H9 (cell line): ENCODE results near the gene INSRR. TPM values are rescaled to one million over a fixed set of nuclear protein-coding genes. Genes with fewer than 3 reads are reported as not detected.

ENCODE experiments used
- DNase-seq: peaks from one replicate; pipeline ENCODE4 v3.0.0-alpha.2; 2017
- H2AFZ ChIP-seq: one replicate; pipeline ENCODE4 v1.6.1; 2013; ENCODE audit warnings: mild to moderate bottlenecking, low read length, control low read depth, moderate library complexity
- H2AK5ac ChIP-seq: 2 replicates; pipeline ENCODE4 v1.6.1; 2013; ENCODE audit warnings: low read length, control low read depth, mixed read lengths; ENCODE audit not compliant: insufficient read length
- H2BK120ac ChIP-seq: one replicate; pipeline ENCODE4 v1.6.1; 2013; ENCODE audit warnings: low read depth, mild to moderate bottlenecking, low read length, control low read depth, inconsistent platforms; ENCODE audit not compliant: poor library complexity, severe bottlenecking
- H2BK12ac ChIP-seq: 2 replicates; pipeline ENCODE4 v1.6.1; 2013; ENCODE audit warnings: low read length, control low read depth, mixed read lengths, low read depth; ENCODE audit not compliant: insufficient read length
- H2BK15ac ChIP-seq: 2 replicates; pipeline ENCODE4 v1.6.1; 2013; ENCODE audit warnings: low read depth, low read length, control low read depth
- H2BK20ac ChIP-seq: one replicate; pipeline ENCODE4 v1.6.1; 2013; ENCODE audit warnings: low read depth, mild to moderate bottlenecking, low read length, control low read depth, inconsistent platforms; ENCODE audit not compliant: poor library complexity, severe bottlenecking
- H2BK5ac ChIP-seq: 2 replicates; pipeline ENCODE4 v1.6.1; 2013; ENCODE audit warnings: low read length, control low read depth, mixed read lengths; ENCODE audit not compliant: insufficient read length
- H3K14ac ChIP-seq: 2 replicates; pipeline ENCODE4 v1.6.1; 2013; ENCODE audit warnings: low read length, control low read depth; ENCODE audit not compliant: insufficient read depth
- H3K18ac ChIP-seq: 2 replicates; pipeline ENCODE4 v1.6.1; 2013; ENCODE audit warnings: low read depth, mild to moderate bottlenecking, mixed read lengths, low read length, control low read depth; ENCODE audit not compliant: insufficient read length
- H3K23ac ChIP-seq: 2 replicates; pipeline ENCODE4 v1.6.1; 2013; ENCODE audit warnings: low read length, control low read depth, mixed read lengths, low read depth; ENCODE audit not compliant: insufficient read length
- H3K23me2 ChIP-seq: 2 replicates; pipeline ENCODE4 v1.6.1; 2013; ENCODE audit warnings: low read depth, mild to moderate bottlenecking, mixed read lengths, low read length, control low read depth; ENCODE audit not compliant: insufficient read length, poor library complexity, severe bottlenecking
- H3K27ac ChIP-seq: 2 replicates; pipeline ENCODE4 v1.5.1; 2013; ENCODE audit warnings: low read length, control low read depth, mixed read lengths, low read depth; ENCODE audit not compliant: insufficient read length
- H3K27me3 ChIP-seq: 2 replicates; pipeline ENCODE4 v1.6.1; 2013; ENCODE audit warnings: low read length, control low read depth, inconsistent platforms; ENCODE audit not compliant: insufficient read depth
- H3K4ac ChIP-seq: 2 replicates; pipeline ENCODE4 v1.6.1; 2013; ENCODE audit warnings: low read depth, mild to moderate bottlenecking, control low read depth, inconsistent platforms, low read length, moderate library complexity
- H3K4me1 ChIP-seq: 2 replicates; pipeline ENCODE4 v1.6.1; 2013; ENCODE audit warnings: low read length, control low read depth, inconsistent platforms; ENCODE audit not compliant: insufficient read depth
- H3K4me2 ChIP-seq: 2 replicates; pipeline ENCODE4 v1.6.1; 2013; ENCODE audit warnings: low read length, control low read depth, mixed read lengths; ENCODE audit not compliant: insufficient read length, insufficient read depth
- H3K56ac ChIP-seq: 2 replicates; pipeline ENCODE4 v1.6.1; 2013; ENCODE audit warnings: low read depth, mild to moderate bottlenecking, mixed read lengths, low read length, control low read depth; ENCODE audit not compliant: insufficient read length
- H3K79me1 ChIP-seq: 2 replicates; pipeline ENCODE4 v1.6.1; 2013; ENCODE audit warnings: low read depth, mild to moderate bottlenecking, moderate library complexity, low read length, control low read depth, inconsistent platforms; ENCODE audit not compliant: insufficient read depth, poor library complexity, severe bottlenecking
- H3K79me2 ChIP-seq: 2 replicates; pipeline ENCODE4 v1.6.1; 2013; ENCODE audit warnings: low read length, control low read depth, inconsistent platforms; ENCODE audit not compliant: insufficient read depth
- H3K9ac ChIP-seq: 2 replicates; pipeline ENCODE4 v1.6.1; 2013; ENCODE audit warnings: low read length, control low read depth, mixed read lengths; ENCODE audit not compliant: insufficient read length; ENCODE audit errors: extremely low read depth
- H3K9me3 ChIP-seq: one replicate; pipeline ENCODE4 v1.6.1; 2013; ENCODE audit warnings: low read depth, low read length, inconsistent platforms; ENCODE audit not compliant: control insufficient read depth
- H3T11ph ChIP-seq: one replicate; pipeline ENCODE4 v1.6.1; 2013; ENCODE audit warnings: mild to moderate bottlenecking, low read length, control low read depth, inconsistent platforms
- H4K20me1 ChIP-seq: one replicate; pipeline ENCODE4 v1.6.1; 2013; ENCODE audit not compliant: control insufficient read depth, insufficient read length, insufficient read depth
- H4K5ac ChIP-seq: 2 replicates; pipeline ENCODE4 v1.6.1; 2013; ENCODE audit warnings: low read depth, mild to moderate bottlenecking, mixed read lengths, low read length, control low read depth; ENCODE audit not compliant: insufficient read length
- H4K8ac ChIP-seq: replicated peaks from 2 replicates; pipeline ENCODE4 v1.6.1; 2013; ENCODE audit warnings: low read length, control low read depth, mixed read lengths, low read depth; ENCODE audit not compliant: insufficient read length
- H4K91ac ChIP-seq: 2 replicates; pipeline ENCODE4 v1.6.1; 2013; ENCODE audit warnings: low read depth, mild to moderate bottlenecking, moderate library complexity, mixed read lengths, low read length, control low read depth; ENCODE audit not compliant: insufficient read length
- H3K27ac Mint-ChIP-seq, 3 experiments: 2 replicates in 2 of 3; 3 replicates in 1 of 3; pipeline ENCODE4 v1.8.0; 2020 to 2021; ENCODE audit warnings: mixed read lengths in 3 of 3, mild to moderate bottlenecking in 1 of 3, moderate library complexity in 1 of 3
- H3K27me3 Mint-ChIP-seq: 2 replicates; pipeline ENCODE4 v1.8.0; 2021; ENCODE audit warnings: low read depth, mild to moderate bottlenecking, moderate library complexity, mixed read lengths
- H3K36me3 Mint-ChIP-seq, 3 experiments: 2 replicates in 2 of 3; 3 replicates in 1 of 3; pipeline ENCODE4 v1.8.0; 2020 to 2021; ENCODE audit warnings: low read depth in 3 of 3, mixed read lengths in 3 of 3; ENCODE audit not compliant: insufficient read depth in 1 of 3
- H3K4me1 Mint-ChIP-seq, 2 experiments: 2 replicates each; pipeline ENCODE4 v1.8.0; 2020; ENCODE audit warnings: mixed read lengths in 2 of 2
- H3K4me3 Mint-ChIP-seq, 2 experiments: 2 replicates in 1 of 2; 3 replicates in 1 of 2; pipeline ENCODE4 v1.8.0; 2020 to 2021; ENCODE audit warnings: mild to moderate bottlenecking in 2 of 2, mixed read lengths in 2 of 2, moderate library complexity in 1 of 2
- H3K9me3 Mint-ChIP-seq, 2 experiments: 2 replicates in 1 of 2; 3 replicates in 1 of 2; pipeline ENCODE4 v1.8.0; 2020; ENCODE audit warnings: mild to moderate bottlenecking in 2 of 2, mixed read lengths in 2 of 2, moderate library complexity in 1 of 2
- WGBS: extraction: QIAGEN DNeasy Blood & Tissue Kit; methylation state at CpG from one replicate; pipeline ENCODE4 v1.1.7; 2013; ENCODE audit warnings: missing lambda C conversion rate, low lambda C conversion rate, mixed read lengths; ENCODE audit not compliant: insufficient read length; ENCODE audit errors: extremely low coverage; 5-methylcytosine and 5-hydroxymethylcytosine counted together
- total RNA-seq: library from RNA; stranded (reverse); gene quantifications from 2 replicates; pipeline ENCODE4 v1.2.1, GENCODE V29; 2021
- TF ChIP-seq, protein P1 (sequence below): fragments of 200-600 bp; sonication (generic); conservative IDR thresholded peaks from 3 replicates; pipeline ENCODE4 v1.8.0; 2021; ENCODE audit warnings: antibody characterized with exemption, mild to moderate bottlenecking

Gene INSRR
- total RNA-seq, 1 experiment from 2014 or later = not detected

- Histone ChIP-seq H4K20me1 (no peaks in the 10 kb centered on the region), H3K27ac (no peak overlapping the region), H2BK15ac (no peak overlapping the region), H3K18ac (no peak overlapping the region), H2BK12ac (no peak overlapping the region), H2AFZ (no peak overlapping the region), H4K5ac (no peak overlapping the region), H4K91ac (no peak overlapping the region), H4K8ac (no peak overlapping the region), H3K4me1 (no peaks in the 10 kb centered on the region), H2BK120ac (no peak overlapping the region), H3K4me2 (no peak overlapping the region), H3K23ac (no peak overlapping the region), H3T11ph (no peak overlapping the region), H3K23me2 (no peaks in the 10 kb centered on the region), H3K79me2 (no peaks in the 10 kb centered on the region), H3K9ac (no peak overlapping the region), H3K14ac (no peak overlapping the region), H2AK5ac (no peak overlapping the region), H3K79me1 (no peaks in the 10 kb centered on the region), H2BK20ac (no peak overlapping the region), H3K9me3 (no peaks in the 10 kb centered on the region), H3K4ac (no peak overlapping the region), H3K56ac (no peak overlapping the region), H2BK5ac (no peak overlapping the region), H3K27me3 (no peaks in the 10 kb centered on the region; the same call in 1 of the 2 replicates)
- no peaks in the 10 kb centered on the region for H3K9me3 Mint-ChIP-seq
- TF ChIP-seq, protein P1, sequence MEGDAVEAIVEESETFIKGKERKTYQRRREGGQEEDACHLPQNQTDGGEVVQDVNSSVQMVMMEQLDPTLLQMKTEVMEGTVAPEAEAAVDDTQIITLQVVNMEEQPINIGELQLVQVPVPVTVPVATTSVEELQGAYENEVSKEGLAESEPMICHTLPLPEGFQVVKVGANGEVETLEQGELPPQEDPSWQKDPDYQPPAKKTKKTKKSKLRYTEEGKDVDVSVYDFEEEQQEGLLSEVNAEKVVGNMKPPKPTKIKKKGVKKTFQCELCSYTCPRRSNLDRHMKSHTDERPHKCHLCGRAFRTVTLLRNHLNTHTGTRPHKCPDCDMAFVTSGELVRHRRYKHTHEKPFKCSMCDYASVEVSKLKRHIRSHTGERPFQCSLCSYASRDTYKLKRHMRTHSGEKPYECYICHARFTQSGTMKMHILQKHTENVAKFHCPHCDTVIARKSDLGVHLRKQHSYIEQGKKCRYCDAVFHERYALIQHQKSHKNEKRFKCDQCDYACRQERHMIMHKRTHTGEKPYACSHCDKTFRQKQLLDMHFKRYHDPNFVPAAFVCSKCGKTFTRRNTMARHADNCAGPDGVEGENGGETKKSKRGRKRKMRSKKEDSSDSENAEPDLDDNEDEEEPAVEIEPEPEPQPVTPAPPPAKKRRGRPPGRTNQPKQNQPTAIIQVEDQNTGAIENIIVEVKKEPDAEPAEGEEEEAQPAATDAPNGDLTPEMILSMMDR = no peak
- no peak overlapping the region; a peak in 1 of 7 replicates for H3K27ac Mint-ChIP-seq
- H3K36me3 Mint-ChIP-seq = no peaks in the 10 kb centered on the region
- peaks cover 26% of the 10 kb centered on the region for H3K27me3 Mint-ChIP-seq
- DNase-seq = no peak
- no peak overlapping the region for H3K4me3 Mint-ChIP-seq
- peaks cover 2 to 15% of the 10 kb centered on the region in 2 experiments for H3K4me1 Mint-ChIP-seq
- WGBS = no CpG with 5 or more reads among the region's 19 CpGs
Observed at GRCh38 chr1:156904187-156904959, 45.5 kb upstream of the INSRR start.
